ENCODE results near the gene VWA8.

The VWA8 gene

DNA sequence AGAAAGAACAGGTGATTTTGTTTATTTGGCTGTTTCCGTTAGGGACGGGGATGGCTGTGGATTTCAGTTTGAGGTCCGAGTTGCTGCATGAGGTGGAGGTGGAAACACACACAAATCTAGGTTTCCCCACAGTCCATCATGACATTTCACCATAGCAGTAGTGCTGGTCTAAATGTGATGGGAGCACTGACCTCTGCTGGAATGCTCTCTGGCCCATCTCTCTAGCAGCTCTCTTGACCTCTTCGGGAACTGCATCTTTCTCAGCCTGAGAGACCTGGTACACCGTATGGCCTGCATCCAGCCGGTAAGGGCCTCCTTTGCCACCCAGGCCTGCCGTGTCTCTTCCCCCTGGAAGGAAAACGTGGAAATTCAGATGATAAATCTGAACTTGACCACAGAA is 349.5 kb downstream of the VWA8 start:
- no peak for DNase-seq

DNA sequence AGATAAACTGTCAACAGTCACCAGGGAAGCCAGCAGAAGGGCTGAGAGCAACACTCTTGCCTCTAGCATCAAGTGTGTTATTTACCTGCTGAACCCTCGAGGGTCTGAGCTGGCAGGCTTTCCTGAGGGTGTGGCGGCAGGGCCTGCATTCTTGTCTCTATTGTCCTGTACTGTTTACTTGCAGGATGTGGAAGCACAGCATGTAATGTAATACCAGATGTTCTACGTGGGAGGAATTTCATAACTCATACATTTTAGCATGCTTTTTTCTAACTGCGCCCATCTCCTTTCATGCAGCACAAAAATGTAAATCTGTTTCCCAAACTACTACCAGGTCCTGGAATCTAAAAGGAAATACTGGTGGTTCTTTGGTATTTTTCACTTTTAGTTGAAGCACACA is 350.5 kb downstream of the VWA8 start:
- peak; percentile 90 for DNase-seq

DNA sequence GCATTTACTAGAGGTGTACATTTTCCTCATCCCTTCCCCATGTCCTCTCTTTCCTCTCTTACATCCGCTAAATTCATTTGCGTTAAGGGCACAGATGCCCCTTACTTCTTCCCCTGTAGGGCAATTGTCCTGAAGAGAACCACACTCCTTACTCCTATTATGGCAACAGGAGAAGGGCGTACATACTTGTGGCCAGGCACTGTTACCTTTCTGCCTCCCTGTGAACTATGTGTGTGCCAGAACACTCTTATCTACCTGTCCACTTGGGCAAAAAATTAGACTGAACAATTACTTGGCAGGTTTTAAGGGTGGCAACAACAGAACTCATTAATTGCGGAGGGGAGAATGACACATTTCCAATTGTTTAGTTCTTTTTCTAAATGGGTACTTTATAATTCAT is 351.1 kb downstream of the VWA8 start:
- DNase-seq, result no peak

DNA sequence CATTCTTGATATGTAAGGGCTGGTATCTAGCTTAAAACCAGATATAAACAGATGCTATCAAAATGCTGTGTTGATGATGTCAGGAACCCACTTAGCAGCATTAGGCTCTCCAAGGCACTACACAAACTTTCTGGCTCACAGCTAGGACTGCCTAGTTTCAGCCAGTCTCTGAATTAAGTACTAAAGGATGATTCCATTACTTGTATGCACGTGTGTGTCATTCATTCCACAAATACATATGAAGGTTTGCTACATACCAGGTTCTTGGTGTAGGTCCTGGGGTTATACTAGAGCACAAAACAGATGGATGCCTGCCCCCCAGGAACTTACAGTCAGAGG is 352.1 kb downstream of the VWA8 start:
- peak; percentile 53 for DNase-seq

DNA sequence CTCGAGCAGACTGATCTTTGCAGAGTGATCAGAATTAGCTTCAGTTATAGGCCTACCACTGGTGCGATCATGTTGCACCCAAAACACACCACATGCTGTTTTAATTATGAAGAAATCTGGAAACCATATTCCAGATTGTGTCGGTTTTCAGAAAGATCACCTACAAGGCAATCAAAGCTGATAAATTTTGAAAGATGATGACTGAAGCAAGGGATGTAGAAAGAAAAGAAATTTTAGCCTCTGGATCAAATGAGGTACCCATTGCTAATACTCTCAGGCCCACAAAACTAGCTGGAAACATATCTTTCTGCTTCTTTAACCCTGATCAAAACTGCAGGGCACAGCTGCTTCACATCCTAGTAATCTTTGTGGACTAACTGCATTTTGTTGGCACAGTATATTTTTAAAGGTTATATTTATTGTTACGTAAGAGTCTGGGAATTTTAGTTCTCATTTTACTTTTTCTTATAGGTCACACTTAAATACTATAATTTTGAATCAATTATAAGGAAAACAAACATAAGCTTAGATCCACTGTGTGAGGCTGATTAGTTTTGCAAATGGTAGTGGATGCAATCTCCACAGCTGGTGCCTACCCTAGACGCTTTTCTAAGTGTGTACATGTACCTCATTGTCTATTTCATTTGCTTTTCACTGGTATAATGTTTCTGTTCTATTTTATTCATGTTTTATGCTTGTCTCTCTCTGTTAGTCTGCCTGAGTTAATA is 352.6 kb downstream of the VWA8 start:
- DNase-seq, result peak; percentile 57

DNA sequence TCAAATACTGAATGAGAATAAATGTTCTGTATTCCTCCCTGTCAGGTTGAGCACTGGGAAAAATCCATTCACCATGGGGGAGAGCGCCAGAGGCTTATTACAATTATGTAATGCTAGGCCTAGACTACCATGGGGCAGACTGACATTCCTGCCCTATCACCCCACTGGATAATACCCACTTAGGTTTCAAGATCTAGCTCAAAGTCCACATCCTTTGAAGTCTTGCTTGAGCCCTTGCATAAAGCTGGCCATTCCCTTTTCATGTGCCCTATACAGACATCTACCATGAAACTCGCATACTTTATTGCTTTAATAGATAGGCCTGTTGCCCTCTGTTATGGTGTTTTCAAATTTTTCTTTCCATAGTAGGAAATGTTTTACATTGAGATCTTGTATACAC is 354.3 kb downstream of the VWA8 start:
- DNase-seq, result no peak

DNA sequence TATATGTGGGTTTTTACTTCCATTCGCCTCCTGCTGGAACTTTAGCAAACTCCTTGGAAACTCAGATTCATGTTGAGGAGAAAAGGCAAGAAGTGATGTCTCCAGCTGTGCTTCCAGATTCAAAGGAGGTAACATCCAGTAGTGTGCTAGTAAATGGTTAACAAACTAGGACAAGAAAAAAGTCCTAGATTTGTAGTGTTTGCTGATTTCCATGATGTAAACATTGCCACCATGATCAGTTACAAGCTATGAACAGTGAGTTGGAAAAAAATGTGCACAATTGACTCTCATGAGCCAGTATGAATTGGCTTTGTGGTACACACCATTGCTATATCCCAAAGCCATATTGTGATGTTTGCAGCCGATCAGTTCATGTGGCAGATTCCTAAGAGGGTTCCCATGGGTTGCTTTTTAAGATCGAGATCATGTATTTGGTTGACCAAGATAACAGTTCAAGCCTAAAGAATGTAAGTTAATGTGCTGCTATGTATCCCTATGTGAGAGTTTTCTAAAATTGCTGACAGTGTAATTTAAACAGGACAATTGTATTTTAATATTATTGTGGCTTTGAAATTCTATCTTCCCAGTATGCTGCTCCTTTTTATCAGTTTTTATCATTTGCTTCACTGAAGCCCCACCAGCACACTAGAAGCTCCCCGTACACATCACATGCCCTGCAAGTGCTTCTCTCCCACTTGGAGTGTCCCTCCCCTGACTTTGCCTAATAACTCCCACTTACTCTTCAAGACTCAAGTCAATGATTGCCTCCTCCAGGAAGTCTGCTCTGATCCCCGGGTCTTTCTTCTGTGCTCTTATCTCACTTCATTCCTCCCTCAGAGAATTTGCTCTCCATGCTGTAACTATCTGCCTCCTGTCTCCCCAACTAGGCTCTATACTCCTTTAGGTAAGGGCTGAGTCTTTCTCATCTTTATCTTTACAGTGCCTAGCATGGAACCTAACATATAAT is 355.3 kb downstream of the VWA8 start:
- no peak for DNase-seq

DNA sequence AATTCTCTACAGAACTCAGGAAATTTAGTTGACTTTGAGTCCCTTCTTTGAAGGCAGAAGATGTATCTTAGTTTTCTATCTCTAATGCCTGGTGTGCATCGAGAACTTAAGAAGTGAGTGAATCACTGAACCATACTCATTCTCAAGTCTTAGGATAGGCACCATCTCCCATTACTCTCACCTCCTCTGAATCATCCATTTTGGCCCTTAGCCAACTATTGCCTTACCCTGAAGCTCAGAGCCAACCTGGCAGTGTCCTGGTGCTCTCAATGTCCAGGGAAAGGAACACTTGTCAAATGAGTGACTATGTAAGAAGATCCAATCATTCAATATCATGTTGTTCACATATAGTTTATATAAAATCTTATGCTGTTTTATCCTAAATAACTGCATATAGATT is 357.0 kb downstream of the VWA8 start:
- DNase-seq, result peak; percentile 42

DNA sequence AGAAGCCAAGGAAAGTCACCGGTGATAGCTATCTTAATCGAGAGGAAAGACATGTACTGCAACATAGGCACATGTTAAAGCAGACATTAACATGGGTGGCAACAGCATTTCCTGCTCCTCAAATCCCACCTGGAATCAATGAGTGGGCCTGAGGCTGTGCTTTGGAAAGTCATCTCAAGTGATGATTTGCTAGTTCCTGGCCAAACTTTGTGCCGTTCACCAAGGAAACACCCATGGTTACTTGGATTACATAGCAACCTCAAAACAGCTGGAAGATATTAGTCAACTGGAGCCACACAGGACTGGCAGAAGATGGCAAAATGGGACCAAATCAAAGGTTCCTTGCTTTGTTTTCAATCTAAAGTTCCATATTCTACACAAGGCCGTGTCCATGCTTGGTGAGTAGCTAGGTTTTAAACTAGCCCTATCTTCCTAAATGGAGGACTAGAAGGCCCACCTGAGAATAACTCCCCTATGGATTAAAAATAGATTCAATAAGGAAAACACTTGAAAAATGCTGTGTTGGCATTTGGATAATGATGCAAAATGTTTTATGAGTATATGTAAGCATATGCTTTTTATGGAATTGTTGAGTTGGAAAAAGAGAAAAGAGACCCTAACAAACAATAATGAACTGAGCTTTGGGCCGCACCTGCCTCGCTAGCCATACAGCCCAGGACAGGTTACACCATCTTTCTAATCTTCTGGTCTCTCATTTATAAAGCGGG is 359.0 kb downstream of the VWA8 start:
- DNase-seq, result peak; percentile 38

DNA sequence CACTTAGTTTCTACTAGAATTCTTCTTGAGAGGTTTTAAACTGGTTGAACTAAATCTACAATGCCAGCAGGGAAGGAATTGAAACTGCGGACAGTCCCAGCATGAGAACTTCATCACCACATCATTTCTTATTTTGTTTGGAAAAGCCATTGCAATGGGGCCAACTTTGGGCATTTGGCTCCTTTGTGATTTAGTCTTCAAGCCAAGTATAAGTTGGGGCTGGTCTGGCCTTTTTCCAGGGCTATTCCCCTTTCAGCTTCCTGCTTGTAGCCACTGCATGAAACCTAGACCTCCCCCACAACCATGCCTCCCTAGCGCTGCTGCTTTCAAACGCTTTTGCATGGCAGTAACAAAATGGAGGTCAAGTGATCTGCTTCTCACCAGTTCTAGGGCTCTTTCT is 361.3 kb downstream of the VWA8 start:
- DNase-seq, result no peak

DNA sequence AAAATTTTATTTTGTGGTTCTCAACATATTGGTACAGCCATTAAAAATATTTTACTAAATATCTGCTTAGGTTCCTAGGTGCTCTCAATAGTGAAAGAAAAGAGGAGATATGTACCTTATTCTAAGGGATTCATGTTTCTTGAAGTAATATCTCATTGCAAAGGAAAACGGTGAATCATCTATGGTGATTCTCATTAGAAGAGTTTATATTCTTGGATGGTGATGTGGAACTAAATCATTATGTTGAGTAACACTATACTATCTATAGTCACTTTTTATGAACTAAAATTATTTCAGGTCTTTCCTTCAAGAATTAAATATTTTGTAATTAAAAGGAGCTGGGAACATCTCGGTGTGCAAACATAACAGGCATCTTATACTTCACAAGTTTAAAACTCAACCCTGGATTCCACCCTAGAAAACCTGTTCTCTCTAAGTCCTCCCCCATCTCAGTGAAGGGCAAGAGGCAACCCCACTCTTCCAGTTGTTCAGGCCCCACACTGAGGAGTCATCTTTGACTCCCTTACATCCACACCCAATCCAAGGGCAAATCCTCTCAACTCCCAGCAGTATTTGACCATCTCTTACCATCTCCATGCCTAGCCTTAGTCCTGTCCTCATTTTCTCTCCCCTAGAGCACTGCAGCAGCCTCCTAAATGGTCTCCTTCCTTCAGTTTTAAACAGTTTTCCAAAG is 363.4 kb downstream of the VWA8 start:
- DNase-seq, result no peak

DNA sequence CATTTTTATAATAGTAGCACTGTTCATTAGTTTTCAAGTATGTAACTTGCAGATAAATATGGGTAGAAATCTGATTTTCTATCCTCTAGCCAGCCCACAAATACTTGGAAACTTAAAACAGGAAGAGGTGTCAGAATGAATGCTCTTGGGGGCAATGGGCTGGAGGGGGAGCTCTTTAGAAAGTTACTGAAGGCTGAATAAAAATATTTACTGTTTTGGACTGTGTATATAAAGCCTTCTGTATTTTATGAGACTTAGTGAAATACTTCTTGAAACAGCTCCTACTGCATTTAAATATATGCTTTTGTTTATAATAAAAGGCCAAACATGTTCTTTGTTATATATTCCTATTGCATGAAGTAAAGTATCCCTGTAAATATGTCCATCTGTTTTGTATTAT is 364.7 kb downstream of the VWA8 start:
- no peak for DNase-seq

DNA sequence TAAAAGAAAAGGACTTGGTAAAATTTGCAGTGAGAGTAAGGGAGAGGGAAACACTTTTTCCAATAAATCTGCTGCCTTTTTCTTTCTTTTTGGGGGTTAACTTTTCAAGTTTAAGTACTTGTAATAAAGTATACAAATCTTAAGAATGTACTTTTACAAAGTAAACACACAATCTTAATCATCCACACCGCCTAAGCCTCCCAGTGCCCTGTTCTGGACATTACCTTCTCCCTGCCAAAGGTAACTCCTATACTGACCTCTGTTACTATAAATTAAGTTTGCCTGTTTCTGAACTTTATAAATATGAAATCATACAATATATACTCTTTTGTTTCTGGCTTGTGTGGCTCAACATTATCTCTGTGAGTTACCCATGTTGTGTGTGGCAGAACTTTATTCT is 365.6 kb downstream of the VWA8 start:
- DNase-seq, result no peak

DNA sequence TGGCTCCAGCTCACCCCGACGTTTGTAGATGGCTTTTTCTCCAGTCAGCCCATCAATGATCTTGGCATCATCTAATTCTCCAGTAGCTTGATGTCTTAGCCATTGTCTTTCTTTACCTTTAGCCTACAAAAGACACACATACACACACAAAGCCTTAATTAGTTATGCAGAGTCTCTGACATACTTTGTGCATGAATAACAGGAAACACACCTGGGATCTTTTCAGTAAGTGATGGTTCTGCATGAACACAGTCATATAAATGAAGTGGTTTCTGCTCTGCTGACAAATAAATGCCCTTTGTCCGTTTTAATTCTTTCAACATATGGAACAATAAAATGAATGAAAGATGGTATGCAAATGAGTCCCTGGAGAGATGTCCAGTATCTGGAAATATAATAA is 370.3 kb downstream of the VWA8 start:
- no peak for DNase-seq

DNA sequence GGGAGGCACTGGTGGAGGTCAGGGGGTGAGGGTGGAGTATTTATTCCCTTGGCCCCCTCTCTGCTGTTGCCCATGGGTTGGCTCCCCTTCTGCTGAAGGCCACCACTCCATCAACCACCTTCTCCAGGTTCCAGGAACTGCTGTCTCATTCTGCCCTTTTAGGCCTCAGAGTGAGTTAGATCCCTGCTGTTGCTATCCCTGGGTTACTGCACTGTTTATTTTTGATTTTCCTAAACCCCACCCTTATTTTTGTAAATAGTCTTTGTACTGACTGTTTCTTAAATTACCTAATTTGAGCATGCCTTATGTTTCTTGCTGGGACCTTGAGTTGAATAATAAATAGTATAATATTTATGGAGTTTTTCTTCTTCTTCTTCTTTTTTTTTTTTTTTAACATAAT is 370.8 kb downstream of the VWA8 start:
- no peak for DNase-seq

DNA sequence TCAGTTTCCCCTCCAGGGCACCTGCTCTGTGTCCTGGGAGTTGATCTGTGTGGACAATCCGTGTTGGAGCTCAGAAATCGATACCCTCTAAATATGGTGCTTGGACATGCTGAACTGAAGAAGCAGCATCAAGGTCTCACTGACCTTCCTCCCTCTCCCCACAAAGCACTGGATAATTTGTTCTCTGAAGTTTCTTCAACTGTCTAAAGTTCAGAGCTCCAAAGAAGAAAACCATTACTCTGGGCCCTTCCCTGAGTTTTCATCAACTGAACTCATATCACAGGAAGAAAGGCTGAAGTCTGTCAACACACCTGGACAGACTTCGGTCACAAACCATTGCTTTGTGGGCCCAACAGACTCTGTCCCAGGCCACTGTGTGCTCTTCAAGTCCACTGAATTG is 371.5 kb downstream of the VWA8 start:
- no peak for DNase-seq

DNA sequence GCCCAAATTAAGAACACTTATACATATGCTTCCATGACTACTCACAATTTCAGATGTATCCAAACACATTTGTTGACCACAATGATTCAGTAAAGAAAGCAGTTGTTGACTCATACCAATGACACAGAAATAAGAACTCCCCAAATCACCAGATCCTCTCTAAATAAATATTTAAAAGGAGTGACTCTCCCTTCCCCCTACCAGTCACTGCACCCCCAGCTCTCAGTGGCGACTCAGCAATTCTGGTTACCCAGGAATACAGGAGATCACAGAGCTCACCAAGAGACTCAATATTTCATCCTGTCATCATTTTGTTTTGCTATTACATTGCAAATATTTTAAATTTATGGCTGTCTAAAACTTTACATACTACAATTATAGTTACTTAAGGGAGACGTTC is 372.0 kb downstream of the VWA8 start:
- DNase-seq, result peak; percentile 91

DNA sequence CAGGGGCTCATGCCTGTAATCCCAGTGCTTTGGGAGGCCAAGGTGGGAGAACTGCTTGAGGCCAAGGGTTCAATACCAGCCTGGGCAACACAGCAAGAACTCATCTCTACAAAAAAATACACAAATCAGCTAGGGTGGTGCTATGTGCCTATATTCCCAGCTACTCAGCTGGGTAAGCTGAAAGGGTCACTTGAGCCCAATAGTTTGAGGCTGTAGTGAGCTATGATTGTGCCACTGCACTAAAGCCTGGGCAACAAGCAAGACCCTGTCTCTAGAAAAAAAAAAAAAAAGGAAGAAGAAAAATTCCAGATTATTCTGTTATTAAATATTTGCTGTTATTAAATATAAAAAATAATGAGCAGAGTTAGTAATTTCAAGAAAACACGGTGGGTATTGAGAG is 372.5 kb downstream of the VWA8 start:
- DNase-seq, result no peak

DNA sequence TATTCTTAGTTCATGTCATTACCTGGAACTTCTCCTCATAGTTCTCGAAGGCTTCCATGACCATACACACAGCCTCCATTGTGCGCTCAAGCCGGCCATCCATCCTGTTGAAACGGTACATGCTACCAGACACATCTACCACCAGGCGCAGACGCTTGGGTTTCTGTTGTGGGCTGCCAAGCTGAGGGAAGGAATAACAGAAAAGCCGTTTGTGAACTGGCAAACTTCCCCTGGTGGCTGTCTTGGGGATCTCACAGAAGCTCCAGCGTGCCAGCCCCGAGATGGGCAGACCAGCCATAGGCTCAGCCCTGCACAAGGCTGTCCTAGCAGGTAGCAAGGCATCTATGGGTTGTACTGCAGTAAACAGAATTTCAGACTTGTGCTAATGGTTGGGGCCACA is 373.4 kb downstream of the VWA8 start:
- DNase-seq, result no peak

DNA sequence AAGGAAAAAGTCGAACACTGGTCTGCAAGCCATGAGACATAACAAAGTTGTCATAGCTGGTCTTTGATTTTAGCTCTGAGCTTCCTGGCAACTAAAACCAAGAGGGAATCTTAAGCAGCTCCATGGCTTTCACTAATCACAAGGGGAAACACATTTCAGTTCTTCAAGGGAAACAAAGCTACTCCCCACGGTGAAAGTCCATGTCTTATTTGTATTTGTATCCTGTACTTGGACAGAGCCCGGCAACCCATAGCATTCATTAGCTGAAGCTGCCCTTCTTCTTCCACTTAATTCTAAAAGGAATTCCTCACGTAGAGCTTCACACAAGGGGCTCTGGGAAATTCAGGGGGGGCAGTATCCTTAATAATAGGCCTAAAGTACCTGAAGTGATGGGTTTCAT is 374.7 kb downstream of the VWA8 start:
- no peak for DNase-seq

DNA sequence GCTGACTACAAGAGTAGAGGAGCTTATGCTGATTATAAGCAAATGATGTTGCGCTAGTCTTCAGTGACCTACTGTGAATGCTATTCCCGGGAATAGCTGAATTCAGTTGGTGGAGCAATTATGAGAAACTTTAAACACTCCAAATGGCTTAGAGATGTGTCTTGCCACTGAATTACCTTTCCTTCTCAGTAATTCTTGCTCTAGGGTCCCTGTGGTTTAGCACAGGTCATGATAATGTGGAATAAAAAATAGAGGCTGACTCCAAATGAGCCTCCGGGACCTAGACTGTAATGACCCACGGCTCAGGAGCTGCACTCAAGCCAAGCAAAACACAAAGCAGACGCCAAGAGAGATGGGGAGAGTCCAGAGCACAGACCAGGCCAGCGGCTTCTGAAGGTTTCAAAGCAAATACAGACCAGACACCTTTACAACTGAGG is 378.9 kb downstream of the VWA8 start:
- DNase-seq, result no peak

DNA sequence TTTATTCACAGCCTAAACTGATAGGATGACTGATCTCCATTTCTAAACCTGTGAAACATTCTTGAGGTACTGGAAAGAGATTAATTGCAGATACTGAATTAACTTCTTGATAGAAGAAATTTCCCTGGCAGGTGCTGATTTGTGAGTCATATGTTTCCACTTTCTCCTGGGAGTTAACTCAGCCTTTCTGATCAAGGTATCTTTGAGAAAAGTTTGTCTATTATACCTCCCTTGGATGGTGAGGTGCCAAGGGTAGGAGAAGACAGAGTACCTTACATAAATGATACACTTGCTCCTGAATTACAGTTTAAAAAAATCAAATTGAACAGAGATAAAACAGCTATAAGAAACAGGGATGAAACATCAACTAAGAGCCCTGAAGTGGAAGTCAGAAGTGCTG is 380.6 kb downstream of the VWA8 start:
- DNase-seq, result no peak

DNA sequence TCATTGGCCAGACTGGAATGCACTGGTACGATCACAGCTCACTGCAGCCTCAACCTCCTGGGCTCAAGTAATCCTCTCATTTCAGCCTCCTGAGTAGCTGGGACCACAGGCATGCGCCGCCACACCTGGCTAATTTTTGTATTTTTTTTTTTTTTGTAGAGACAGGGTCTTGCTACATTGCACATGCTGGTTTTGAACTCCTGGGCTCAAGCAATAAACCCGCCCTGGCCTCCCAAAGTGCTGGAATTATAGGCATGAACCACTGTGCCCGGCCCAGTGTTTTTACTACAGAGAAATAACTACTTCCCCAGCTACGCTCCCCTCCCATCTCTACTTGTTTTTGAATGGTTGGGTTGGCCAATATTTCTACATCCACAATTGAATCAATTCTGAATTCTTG is 381.0 kb downstream of the VWA8 start:
- no peak for DNase-seq
